ENCODE data around the gene LEP.

GRCh38 chr7:128257458-128257857, 16.4 kb downstream of the LEP start:
- TF ChIP-seq CTCF (conservative IDR thresholded peaks at IDR 0.05; ENCODE audit: low read length) (no peak), EZH2phosphoT487 (IDR thresholded peaks at IDR 0.05; ENCODE audit: borderline replicate concordance, low read depth, low read length) (no peak)

Data from OCI-LY7 (cell line).